HepG2 (cell line): ENCODE measurements around the gene SLC17A9. TPM values are rescaled to one million over a fixed set of nuclear protein-coding genes. Genes with fewer than 3 reads are reported as not detected.
A peak's percentile ranks its signal among the peaks of the same experiment; 100 is the strongest.

Experiments used
- DZIP1 ChIP-seq: sonication (generic); formaldehyde crosslinking; IDR thresholded peaks from 2 replicates; pipeline ENCODE4 v1.5.0; 2020; ENCODE audit warnings: mild to moderate bottlenecking, missing genetic modification reagents
- KLF12 ChIP-seq: sonication (generic); formaldehyde crosslinking; IDR thresholded peaks from 2 replicates; pipeline ENCODE4 v1.4.0; 2020; ENCODE audit warnings: missing genetic modification reagents, borderline replicate concordance
- NCOR1 ChIP-seq: fragments of 200-600 bp; sonication (generic); IDR thresholded peaks from 2 replicates; pipeline ENCODE4 v1.7.0; 2017; ENCODE audit warnings: antibody characterized with exemption, low read length, borderline replicate concordance
- REPIN1 ChIP-seq: sonication (generic); formaldehyde crosslinking; IDR thresholded peaks from 2 replicates; pipeline ENCODE4 v1.8.0; 2022; ENCODE audit warnings: missing genetic modification reagents, low read depth, mild to moderate bottlenecking, borderline replicate concordance
- U2AF2 ChIP-seq: fragments of 200-400 bp; formaldehyde crosslinking; IDR thresholded peaks from 2 replicates; pipeline ENCODE4 v1.6.1; 2017; ENCODE audit warnings: low read depth, mild to moderate bottlenecking, low read length
- ZBTB42 ChIP-seq: sonication (generic); formaldehyde crosslinking; IDR thresholded peaks from 2 replicates; pipeline ENCODE4 v1.5.0; 2020; ENCODE audit warnings: mild to moderate bottlenecking, missing genetic modification reagents
- ZFP36L2 ChIP-seq: sonication (generic); formaldehyde crosslinking; IDR thresholded peaks from 2 replicates; pipeline ENCODE4 v1.4.0; 2020; ENCODE audit warnings: missing genetic modification reagents
- ZNF275 ChIP-seq: sonication (generic); formaldehyde crosslinking; IDR thresholded peaks from 2 replicates; pipeline ENCODE4 v1.8.0; 2022; ENCODE audit warnings: missing genetic modification reagents, mild to moderate bottlenecking, inconsistent platforms, borderline replicate concordance
- ZNF44 ChIP-seq: sonication (generic); formaldehyde crosslinking; IDR thresholded peaks from 2 replicates; pipeline ENCODE4 v1.5.1; 2020; ENCODE audit warnings: mild to moderate bottlenecking, missing genetic modification reagents
- ZNF639 ChIP-seq: conservative IDR thresholded peaks from 2 replicates; pipeline ENCODE4 v1.6.1; 2018; ENCODE audit warnings: missing genetic modification reagents
- ZNF704 ChIP-seq: sonication (generic); formaldehyde crosslinking; IDR thresholded peaks from 2 replicates; pipeline ENCODE4 v1.8.1; 2023; ENCODE audit warnings: mild to moderate bottlenecking, inconsistent platforms, moderate library complexity, missing genetic modification reagents, borderline replicate concordance
- ZNF709 ChIP-seq: sonication (generic); formaldehyde crosslinking; IDR thresholded peaks from 2 replicates; pipeline ENCODE4 v1.5.0; 2020; ENCODE audit warnings: mild to moderate bottlenecking, missing genetic modification reagents
- polyA plus RNA-seq, 8 experiments: library from polyadenylated mRNA; depleted of rRNA in 3 of 8; stranded (reverse) in 7 of 8; unstranded in 1 of 8; fragments of >200 nt; fragmentation: Illumina TruSeq in 4 of 8; extraction: Trizol in 4 of 8; gene quantifications; 2 replicates each; pipeline versions ENCODE4 v1.2.1 to v1.2.3, GENCODE V29; 2011 to 2016; ENCODE audit warnings: low read depth in 4 of 8, missing spikeins in 1 of 8, mixed read lengths in 1 of 8; ENCODE audit not compliant: insufficient read depth in 1 of 8
- total RNA-seq, 5 experiments: library from RNA; depleted of rRNA; stranded (reverse); fragments of >200 nt; fragmentation: Illumina TruSeq; extraction: Trizol; gene quantifications; 2 replicates each; pipeline ENCODE4 v1.2.3, GENCODE V29; 2016; ENCODE audit warnings: low read depth in 1 of 5
- TF ChIP-seq, protein P1 (sequence below): sonication (generic); formaldehyde crosslinking; IDR thresholded peaks from 2 replicates; pipeline ENCODE4 v1.4.0; 2020; ENCODE audit warnings: missing genetic modification reagents
- TF ChIP-seq, protein P2 (sequence below): IDR thresholded peaks from 2 replicates; pipeline ENCODE4 v1.6.1; 2016; ENCODE audit warnings: low read depth, borderline replicate concordance

Gene SLC17A9
- total and polyA plus RNA-seq, 2 of the 13 experiments (the other 11 are each of a cell fraction or from before 2014, with no cell fraction given): 110 to 191 TPM

GRCh38 chr20:62953839-62954703 lies 1.6 kb downstream of the SLC17A9 start (continued):
- no peak for TF ChIP-seq ZNF704
- TF ChIP-seq, protein P1, sequence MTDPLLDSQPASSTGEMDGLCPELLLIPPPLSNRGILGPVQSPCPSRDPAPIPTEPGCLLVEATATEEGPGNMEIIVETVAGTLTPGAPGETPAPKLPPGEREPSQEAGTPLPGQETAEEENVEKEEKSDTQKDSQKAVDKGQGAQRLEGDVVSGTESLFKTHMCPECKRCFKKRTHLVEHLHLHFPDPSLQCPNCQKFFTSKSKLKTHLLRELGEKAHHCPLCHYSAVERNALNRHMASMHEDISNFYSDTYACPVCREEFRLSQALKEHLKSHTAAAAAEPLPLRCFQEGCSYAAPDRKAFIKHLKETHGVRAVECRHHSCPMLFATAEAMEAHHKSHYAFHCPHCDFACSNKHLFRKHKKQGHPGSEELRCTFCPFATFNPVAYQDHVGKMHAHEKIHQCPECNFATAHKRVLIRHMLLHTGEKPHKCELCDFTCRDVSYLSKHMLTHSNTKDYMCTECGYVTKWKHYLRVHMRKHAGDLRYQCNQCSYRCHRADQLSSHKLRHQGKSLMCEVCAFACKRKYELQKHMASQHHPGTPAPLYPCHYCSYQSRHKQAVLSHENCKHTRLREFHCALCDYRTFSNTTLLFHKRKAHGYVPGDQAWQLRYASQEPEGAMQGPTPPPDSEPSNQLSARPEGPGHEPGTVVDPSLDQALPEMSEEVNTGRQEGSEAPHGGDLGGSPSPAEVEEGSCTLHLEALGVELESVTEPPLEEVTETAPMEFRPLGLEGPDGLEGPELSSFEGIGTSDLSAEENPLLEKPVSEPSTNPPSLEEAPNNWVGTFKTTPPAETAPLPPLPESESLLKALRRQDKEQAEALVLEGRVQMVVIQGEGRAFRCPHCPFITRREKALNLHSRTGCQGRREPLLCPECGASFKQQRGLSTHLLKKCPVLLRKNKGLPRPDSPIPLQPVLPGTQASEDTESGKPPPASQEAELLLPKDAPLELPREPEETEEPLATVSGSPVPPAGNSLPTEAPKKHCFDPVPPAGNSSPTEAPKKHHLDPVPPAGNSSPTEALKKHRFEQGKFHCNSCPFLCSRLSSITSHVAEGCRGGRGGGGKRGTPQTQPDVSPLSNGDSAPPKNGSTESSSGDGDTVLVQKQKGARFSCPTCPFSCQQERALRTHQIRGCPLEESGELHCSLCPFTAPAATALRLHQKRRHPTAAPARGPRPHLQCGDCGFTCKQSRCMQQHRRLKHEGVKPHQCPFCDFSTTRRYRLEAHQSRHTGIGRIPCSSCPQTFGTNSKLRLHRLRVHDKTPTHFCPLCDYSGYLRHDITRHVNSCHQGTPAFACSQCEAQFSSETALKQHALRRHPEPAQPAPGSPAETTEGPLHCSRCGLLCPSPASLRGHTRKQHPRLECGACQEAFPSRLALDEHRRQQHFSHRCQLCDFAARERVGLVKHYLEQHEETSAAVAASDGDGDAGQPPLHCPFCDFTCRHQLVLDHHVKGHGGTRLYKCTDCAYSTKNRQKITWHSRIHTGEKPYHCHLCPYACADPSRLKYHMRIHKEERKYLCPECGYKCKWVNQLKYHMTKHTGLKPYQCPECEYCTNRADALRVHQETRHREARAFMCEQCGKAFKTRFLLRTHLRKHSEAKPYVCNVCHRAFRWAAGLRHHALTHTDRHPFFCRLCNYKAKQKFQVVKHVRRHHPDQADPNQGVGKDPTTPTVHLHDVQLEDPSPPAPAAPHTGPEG (CRISPR knock-in tag): peak; percentile 95
- peak; percentile 79 for TF ChIP-seq ZNF44 (CRISPR knock-in tag)
- peak; percentile 19; the same call in 1 of the 2 replicates for TF ChIP-seq ZNF709 (CRISPR knock-in tag)
- TF ChIP-seq NCOR1: peak; percentile 28; the same call in 1 of the 2 replicates
- peak; percentile 96 for TF ChIP-seq ZBTB42 (CRISPR knock-in tag)
- no peak; the same call in none of the 2 replicates for TF ChIP-seq ZNF275 (CRISPR knock-in tag)
- peak; percentile 96 for TF ChIP-seq KLF12 (CRISPR knock-in tag)
- no peak; the same call in 1 of the 2 replicates for TF ChIP-seq ZNF639 (CRISPR knock-in tag)
- TF ChIP-seq DZIP1 (CRISPR knock-in tag): peak; percentile 91; the same call in 1 of the 2 replicates
- TF ChIP-seq U2AF2: 0 out of 2 replicates have a peak, but pooled peaks have one; percentile 35
- peak; percentile 91 for TF ChIP-seq ZFP36L2 (CRISPR knock-in tag)
- TF ChIP-seq REPIN1: 0 out of 2 replicates have a peak, but pooled peaks have one; percentile 18
- TF ChIP-seq, protein P2, sequence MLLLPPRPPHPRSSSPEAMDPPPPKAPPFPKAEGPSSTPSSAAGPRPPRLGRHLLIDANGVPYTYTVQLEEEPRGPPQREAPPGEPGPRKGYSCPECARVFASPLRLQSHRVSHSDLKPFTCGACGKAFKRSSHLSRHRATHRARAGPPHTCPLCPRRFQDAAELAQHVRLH (CRISPR knock-in tag): peak; percentile 99
